Peyer's patch (tissue), 4 donors: ENCODE measurements around the gene PALMD.

Experiments
- CTCF ChIP-seq, 6 experiments: fragments of 450-650 bp in 4 of 6; fragments of 200-600 bp in 2 of 6; sonication (generic) in 1 of 6; IDR thresholded peaks; one replicate each; pipeline ENCODE4 v1.5.1; 2017 to 2019; ENCODE audit warnings: antibody characterized with exemption in 6 of 6, mild to moderate bottlenecking in 3 of 6, moderate library complexity in 1 of 6
- POLR2A ChIP-seq, 2 donors: fragments of 450-650 bp; IDR thresholded peaks; one replicate each; pipeline ENCODE4 v1.5.1; 2017; ENCODE audit warnings: antibody characterized with exemption in 2 of 2, mild to moderate bottlenecking in 2 of 2, moderate library complexity in 2 of 2

GRCh38 chr1:99601208-99601607, 44.7 kb upstream of the PALMD start:
- TF ChIP-seq CTCF (IDR thresholded peaks at IDR 0.05) = no peak
- no peak for TF ChIP-seq POLR2A (IDR thresholded peaks at IDR 0.05)
